ENCODE results near the gene CPB2.
A peak's percentile ranks its signal among the peaks of the same experiment; 100 is the strongest.

CPB2 gene

GRCh38 chr13:46045424-46045823, 59.4 kb downstream of the CPB2 start:
- DNase-seq: no peak

- no peak for DNase-seq
These were observed 61.2 kb downstream of the CPB2 start for GRCh38 chr13:46043647-46044046.

- DNase-seq: no peak
These were observed 63.4 kb downstream of the CPB2 start for GRCh38 chr13:46041419-46041839.

GRCh38 chr13:46040763-46041162, 64.1 kb downstream of the CPB2 start:
- DNase-seq: no peak

GRCh38 chr13:46039411-46040182, 65.2 kb downstream of the CPB2 start:
- no peak for DNase-seq

GRCh38 chr13:46038296-46038695, 66.5 kb downstream of the CPB2 start:
- DNase-seq: no peak

- DNase-seq: peak; percentile 59
These were observed 69.8 kb downstream of the CPB2 start for GRCh38 chr13:46035066-46035465.

GRCh38 chr13:46032341-46032740, 72.5 kb downstream of the CPB2 start:
- no peak for DNase-seq

GRCh38 chr13:46031581-46032263, 73.1 kb downstream of the CPB2 start:
- no peak for DNase-seq

GRCh38 chr13:46025157-46025556, 79.7 kb downstream of the CPB2 start:
- DNase-seq: no peak

- no peak for DNase-seq
These were observed 82.4 kb downstream of the CPB2 start for GRCh38 chr13:46022481-46022880.

GRCh38 chr13:46016216-46016615, 88.6 kb downstream of the CPB2 start:
- DNase-seq: no peak

- DNase-seq: no peak
These were observed 89.5 kb downstream of the CPB2 start for GRCh38 chr13:46015366-46015765.

- DNase-seq: no peak
These were observed 92.4 kb downstream of the CPB2 start for GRCh38 chr13:46012404-46012803.

GRCh38 chr13:46010148-46010547, 94.7 kb downstream of the CPB2 start:
- DNase-seq: peak; percentile 1

GRCh38 chr13:46008631-46009030, 96.2 kb downstream of the CPB2 start:
- DNase-seq: no peak

GRCh38 chr13:46006688-46007452, 98.0 kb downstream of the CPB2 start:
- DNase-seq: no peak

GRCh38 chr13:46004491-46004890, 100.3 kb downstream of the CPB2 start:
- DNase-seq: no peak
